DND-41 (cell line): ENCODE results near the gene JAK1.

Experiments used
- CTCF ChIP-seq: IDR thresholded peaks from 2 replicates; pipeline ENCODE4 v1.5.1; 2012; ENCODE audit warnings: borderline replicate concordance, low read length, moderate library complexity, mild to moderate bottlenecking; ENCODE audit not compliant: poor library complexity, severe bottlenecking; ENCODE audit errors: extremely low read depth
- EZH2 ChIP-seq: IDR thresholded peaks from 3 replicates; pipeline ENCODE4 v1.6.1; 2012; ENCODE audit warnings: borderline replicate concordance, low read depth, mild to moderate bottlenecking, moderate library complexity, low read length, inconsistent platforms; ENCODE audit not compliant: severe bottlenecking

GRCh38 chr1:64984737-64985136 is 18.4 kb upstream of the JAK1 start:
- TF ChIP-seq EZH2 (no peak), CTCF (no peak)
